Germinal center (tissue), 1 donor: Measurements from ENCODE around the gene UBE2R2.
"Not testable (repeated sequence)": the region's sequence is repeated elsewhere in the genome, so short reads cannot be mapped to it uniquely, and the experiment has no call there.

ENCODE experiments used
- DNase-seq: peaks from one replicate; pipeline ENCODE4 v3.0.0; 2012; ENCODE audit warnings: mixed read lengths, low spot score

The UBE2R2 gene

GRCh38 chr9:33843312-33843961 lies 26.5 kb downstream of the UBE2R2 start:
- no peak for DNase-seq

GRCh38 chr9:33846231-33846630 lies 29.3 kb downstream of the UBE2R2 start:
- no peak for DNase-seq

GRCh38 chr9:33847894-33848205 lies 30.9 kb downstream of the UBE2R2 start:
- not testable (repeated sequence) for DNase-seq

DNA sequence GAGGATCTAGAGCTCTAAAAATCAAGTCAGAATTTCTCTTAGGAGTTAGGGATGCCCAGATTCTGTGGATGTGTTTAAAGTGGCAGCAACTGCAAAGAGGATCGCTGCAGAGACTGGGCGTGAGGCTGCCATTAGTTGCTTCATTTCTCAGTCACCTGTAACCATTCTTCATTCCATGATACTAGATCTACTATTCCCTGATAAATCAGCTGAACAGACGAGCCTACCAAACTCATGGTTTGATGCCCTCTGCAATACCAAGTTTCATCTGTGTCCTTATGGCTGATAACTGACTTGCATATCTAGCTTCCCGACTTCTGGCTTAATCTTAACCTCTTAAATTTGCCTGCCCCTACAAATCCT lies 33.3 kb downstream of the UBE2R2 start:
- DNase-seq: no peak

DNA sequence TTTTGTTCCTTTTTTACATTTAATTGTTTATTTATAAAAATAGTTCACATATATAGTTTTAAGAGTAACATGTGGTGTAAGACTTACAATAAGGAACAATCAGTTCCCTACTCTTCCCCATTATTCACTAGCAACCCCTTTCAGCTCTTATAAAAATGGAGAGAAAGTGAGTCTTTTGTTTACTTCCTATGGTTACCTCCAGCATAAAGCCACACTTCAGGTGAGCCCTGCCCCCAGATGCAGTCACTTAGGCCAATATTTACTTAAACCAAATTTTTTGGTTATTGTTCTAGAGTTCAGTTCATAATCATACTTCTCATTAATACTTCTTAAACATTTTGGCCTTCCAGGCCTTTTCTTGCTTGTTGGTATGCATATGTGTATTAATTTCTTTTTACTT lies 33.7 kb downstream of the UBE2R2 start:
- DNase-seq: no peak

- no peak for DNase-seq
Observed at GRCh38 chr9:33851301-33851700, 34.3 kb downstream of the UBE2R2 start.

DNA sequence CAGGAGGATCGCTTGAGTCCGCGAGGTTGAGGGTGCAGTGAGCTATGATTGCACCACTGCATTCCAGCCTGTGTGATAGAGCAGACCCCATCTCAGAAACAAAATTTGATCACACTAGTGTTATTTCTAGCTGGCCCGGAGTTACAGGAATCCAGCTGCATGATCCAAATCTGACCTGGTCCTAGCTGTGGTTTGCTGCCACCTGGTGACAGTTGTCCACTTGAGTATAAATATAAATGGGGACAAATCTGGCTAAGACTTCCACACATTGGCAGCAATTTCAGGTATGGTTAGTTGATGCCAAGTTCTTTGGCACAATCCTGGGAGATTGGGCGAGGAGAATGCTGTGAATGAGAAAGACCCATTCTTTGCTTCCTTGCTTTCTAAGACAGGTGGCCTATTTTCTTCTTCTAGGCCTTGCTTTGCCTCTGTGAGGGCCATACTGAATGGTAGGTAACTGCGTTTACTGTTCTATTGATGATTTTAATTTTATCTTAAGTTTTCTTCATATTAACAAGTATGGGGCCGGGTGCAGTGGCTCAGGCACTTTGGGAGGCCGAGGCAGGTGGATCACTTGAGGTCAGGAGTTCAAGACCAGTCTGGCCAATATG lies 35.4 kb downstream of the UBE2R2 start:
- peak; percentile 13 for DNase-seq

GRCh38 chr9:33856247-33856646 lies 39.3 kb downstream of the UBE2R2 start:
- DNase-seq: no peak

DNA sequence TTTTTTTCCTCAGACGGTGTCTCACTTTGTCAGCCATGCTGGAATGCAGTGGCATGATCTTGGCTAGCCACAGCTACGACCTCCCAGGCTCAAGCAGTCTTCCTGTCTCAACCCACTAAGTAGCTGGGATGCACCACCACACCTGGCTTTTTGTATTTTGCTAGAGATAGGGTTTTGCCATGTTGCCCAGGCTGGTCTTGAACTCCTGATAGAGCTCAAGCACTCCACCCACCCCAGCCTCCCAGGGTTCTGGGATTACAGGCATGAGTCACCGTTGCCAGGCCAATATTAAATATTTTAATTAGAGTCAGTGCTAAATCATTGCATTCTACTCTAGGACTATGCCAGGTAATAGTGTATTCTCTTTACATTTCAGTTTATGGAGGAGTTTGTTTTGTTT lies 41.5 kb downstream of the UBE2R2 start:
- no peak for DNase-seq

- DNase-seq: no peak
Observed at GRCh38 chr9:33860200-33860871, 43.4 kb downstream of the UBE2R2 start.

DNA sequence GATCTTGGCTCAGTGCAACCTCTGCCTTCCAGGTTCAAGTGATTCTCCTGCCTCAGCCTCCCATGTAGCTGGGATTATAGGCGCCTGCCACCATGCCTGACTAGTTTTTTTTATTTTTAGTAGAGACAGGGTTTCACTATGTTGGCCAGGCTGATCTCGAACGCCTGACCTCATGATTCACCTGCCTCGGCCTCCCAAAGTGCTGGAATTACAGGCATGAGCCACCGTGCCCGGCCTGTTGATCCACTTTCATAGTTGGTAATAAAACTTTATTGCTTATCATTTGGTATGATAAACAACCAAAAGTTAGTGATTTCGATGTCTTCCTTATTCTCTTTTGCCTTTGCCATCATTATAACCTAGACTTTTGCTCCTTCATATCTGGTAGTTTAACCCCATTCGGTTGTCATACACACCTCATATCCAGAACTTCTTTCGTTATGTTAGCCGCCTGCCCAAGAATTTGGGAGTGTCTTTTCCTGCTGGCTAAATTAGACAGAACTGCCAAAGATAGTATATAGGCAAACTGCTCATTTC lies 45.0 kb downstream of the UBE2R2 start:
- DNase-seq: no peak

- not testable (repeated sequence) for DNase-seq
Observed at GRCh38 chr9:33863027-33863426, 46.1 kb downstream of the UBE2R2 start.

- DNase-seq: no peak
Observed at GRCh38 chr9:33867747-33868439, 50.9 kb downstream of the UBE2R2 start.

DNA sequence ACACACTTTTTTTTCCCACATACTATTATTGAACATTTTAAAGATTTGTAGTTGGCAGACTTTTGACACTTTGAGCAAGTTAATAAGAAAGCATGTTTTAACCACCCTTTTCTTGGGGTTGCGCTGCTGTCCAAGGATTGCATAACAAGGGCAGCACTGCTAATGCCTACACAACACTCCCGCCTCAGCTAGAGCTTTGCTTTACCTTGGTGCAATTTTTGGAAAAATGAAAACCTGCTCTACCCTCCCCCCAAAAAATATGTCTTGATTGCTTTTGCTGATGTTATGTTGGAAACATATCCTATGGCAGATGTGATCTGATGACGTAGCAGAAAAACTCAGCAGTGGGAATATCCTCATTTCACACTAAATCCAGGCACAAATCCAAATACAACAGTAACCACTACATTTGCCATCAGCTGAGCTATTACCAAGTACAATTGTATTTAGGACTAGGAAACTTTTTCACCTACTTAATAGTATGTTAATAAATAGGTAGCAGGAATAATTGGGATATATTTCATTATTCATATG lies 51.5 kb downstream of the UBE2R2 start:
- DNase-seq: no peak

DNA sequence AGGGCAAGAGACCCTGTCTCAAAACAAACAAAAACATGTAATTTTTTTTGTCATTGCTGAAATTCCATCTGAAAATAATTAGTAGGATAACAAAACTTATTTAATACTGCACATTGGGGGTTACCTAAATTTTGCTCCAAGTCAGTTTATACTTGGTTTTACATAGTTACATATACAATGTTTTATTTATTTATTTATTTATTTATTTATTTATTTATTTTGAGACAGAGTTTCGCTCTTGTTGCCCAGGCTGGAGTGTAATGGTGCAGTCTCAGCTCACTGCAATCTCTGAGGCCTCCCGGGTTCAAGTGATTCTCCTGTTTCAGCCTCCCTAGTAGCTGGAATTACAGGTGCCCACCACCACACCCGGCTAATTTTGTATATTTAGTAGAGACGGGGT lies 52.3 kb downstream of the UBE2R2 start:
- DNase-seq: not testable (repeated sequence)

GRCh38 chr9:33877727-33878489 lies 60.9 kb downstream of the UBE2R2 start:
- DNase-seq: no peak

- no peak for DNase-seq
Observed at GRCh38 chr9:33878691-33879366, 61.9 kb downstream of the UBE2R2 start.

- DNase-seq: no peak
Observed at GRCh38 chr9:33880211-33881089, 63.5 kb downstream of the UBE2R2 start.

- no peak for DNase-seq
Observed at GRCh38 chr9:33881635-33882034, 64.7 kb downstream of the UBE2R2 start.
